SH-SY5Y (cell line): Measurements from ENCODE around the gene PSD.

Experiments used
- GATA2 ChIP-seq: IDR thresholded peaks from 2 replicates; pipeline ENCODE4 v1.6.1; 2011; ENCODE audit warnings: mild to moderate bottlenecking, low read depth, low read length
- GATA3 ChIP-seq: IDR thresholded peaks from 2 replicates; pipeline ENCODE4 v1.6.1; 2011; ENCODE audit warnings: low read depth, mild to moderate bottlenecking, low read length, moderate library complexity

- TF ChIP-seq GATA2 = no peak
- TF ChIP-seq GATA3 = no peak
Observed at GRCh38 chr10:102436312-102436711, 17.7 kb upstream of the PSD start.
